Hindlimb muscle (tissue), 1 donor: ENCODE results near the gene ITGAL. TPM values are rescaled to one million over a fixed set of nuclear protein-coding genes. Genes with fewer than 3 reads are reported as not detected.
"Not testable (repeated sequence)": the region's sequence is repeated elsewhere in the genome, so short reads cannot be mapped to it uniquely, and the experiment has no call there.

Source experiments
- DNase-seq: peaks from one replicate; pipeline ENCODE4 v3.0.0-alpha.2; 2013
- polyA plus RNA-seq: library from polyadenylated mRNA; unstranded; fragments of 120-200 nt; gene quantifications from one replicate; pipeline ENCODE4 v1.2.1, GENCODE V29; 2013; ENCODE audit not compliant: insufficient read length

ITGAL gene
- polyA plus RNA-seq, 1 donor = 4.1 TPM

DNA sequence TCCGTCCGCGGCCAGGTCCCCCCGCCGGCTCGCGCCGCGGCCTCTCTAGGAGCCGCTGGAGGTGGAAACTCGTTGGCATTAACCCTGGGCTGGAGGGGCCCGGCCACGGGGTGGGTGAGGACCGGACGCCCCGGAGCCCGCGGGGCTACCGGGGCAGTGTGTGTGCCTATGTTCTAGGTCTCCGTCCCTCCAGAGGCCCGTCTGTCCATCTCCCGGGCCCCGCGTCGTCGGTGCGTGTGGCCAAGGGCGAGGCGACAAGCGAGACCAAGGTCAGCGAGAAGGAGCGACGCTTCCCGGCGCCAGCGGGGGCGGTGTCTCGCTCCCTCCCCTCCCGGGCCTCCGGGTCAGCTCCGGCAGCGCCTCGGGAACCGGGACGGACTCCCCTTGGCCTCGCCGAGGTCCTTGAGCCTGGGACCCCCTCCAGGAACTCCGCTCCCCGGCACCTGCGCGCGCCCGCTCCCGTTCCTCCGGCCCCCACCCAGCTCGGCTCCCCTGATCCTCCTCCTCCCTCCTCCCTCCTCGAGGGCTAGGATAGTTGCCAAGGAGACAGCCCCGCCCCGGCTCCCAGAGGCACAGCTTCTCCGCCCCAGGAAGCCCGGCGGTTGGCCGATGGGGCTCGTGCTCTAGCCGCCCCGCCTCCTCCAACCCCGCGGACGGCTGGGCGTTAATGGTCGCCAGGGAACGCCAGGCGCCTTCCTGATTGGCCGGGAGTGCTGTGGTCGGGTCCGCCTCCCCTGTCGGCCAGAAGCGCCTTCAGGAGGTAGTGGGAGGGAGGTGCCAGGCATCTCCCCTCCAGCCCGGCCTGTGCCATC, 54.5 kb downstream of the ITGAL start:
- DNase-seq = peak; percentile 98

DNA sequence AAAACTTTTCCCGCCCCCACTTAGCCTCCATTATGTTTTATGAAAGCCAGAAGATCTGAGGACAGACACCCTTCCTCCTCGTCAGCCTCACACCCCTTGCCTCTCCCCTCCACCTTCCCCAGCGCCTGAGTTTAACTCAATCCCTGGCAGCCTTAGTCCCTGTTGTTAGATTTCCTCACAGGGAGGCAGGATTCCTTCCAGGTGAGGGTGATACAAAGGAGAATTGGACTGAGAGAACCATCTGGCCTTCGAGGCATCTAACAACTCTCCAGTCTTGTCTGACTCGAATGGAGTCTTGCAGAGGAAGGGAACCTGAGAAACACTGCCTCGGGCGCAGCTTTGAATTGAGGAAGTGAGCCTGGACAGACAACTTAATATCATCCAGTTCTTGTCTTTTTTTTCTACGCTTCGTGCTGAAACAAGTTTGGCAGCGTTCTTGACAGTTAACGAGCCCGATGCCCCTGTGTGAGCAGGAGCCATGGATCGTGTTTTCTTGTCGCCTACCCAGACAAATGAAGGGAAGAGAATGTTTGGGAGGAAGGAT, 55.2 kb downstream of the ITGAL start:
- DNase-seq = no peak

DNA sequence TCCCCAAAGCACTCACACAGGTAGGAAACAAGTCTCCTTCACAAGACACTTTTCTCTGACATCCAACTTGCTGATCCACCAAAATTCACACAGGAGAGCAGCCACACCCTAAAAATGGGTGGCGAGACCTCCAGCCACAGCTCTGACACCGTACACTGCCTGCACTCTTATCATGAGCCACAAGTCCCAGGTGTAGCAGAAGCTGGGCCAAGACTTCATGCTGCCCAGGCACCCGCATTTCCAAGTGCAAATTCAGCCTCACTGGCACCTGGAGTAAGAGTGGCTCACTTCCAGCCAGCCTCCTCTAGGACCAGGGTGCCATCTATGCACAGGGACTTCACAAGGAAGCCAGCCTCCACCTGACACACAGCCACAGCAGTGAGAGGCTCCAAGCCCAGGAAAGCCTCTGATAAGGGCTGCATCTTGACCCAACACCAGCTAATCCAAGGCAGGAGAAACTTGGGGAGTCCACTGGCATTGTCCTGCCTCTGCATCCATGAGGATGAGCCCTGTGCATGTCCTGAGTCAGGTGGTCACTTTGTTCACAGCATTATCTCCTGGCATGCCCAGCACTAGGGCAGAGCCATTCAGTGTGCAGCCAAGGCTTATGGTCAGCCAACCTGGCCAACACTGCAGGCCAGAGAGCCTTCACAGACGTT, 56.4 kb downstream of the ITGAL start:
- no peak for DNase-seq

DNA sequence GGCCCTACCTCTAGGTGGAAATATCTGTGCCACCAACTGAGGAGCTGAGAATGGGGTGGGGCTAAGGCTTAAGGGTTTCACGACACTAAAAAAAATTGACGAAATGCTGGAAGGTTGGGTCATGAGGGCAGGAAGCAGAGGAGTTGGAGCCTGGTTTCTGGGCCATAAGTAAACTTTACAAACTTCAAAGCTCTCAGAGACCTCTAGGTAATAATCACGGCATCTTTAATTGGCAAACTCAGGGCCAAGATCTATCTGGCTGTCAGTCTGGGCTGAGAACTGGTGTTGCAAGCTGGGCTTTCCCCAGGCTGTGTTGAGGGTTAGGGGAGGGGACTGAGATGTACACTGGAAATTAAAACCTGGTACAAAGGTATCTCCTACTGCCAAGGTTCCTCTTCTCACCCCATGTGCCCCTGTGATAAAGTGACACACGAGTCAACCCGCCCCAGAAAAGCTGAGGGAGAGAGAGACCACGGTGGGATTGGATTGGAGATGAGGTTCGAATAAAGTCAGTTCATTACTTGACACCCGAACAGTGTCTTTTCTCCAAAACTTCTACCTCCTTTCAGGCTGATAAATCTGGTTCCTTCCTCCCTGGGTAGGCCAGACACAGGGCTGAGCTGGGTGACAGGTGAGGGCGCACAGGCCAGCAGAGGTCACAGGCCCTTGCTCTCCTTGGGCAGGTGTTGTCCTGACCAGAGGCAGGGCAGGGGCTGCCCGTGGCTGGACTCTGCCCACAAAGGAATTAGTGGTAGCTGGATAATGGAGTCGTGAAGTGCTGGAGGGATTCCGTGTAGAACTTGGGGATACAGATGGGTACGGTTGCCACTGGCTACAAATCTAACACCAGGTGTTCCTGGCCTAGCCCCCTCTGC, 57.9 kb downstream of the ITGAL start:
- DNase-seq = no peak

DNA sequence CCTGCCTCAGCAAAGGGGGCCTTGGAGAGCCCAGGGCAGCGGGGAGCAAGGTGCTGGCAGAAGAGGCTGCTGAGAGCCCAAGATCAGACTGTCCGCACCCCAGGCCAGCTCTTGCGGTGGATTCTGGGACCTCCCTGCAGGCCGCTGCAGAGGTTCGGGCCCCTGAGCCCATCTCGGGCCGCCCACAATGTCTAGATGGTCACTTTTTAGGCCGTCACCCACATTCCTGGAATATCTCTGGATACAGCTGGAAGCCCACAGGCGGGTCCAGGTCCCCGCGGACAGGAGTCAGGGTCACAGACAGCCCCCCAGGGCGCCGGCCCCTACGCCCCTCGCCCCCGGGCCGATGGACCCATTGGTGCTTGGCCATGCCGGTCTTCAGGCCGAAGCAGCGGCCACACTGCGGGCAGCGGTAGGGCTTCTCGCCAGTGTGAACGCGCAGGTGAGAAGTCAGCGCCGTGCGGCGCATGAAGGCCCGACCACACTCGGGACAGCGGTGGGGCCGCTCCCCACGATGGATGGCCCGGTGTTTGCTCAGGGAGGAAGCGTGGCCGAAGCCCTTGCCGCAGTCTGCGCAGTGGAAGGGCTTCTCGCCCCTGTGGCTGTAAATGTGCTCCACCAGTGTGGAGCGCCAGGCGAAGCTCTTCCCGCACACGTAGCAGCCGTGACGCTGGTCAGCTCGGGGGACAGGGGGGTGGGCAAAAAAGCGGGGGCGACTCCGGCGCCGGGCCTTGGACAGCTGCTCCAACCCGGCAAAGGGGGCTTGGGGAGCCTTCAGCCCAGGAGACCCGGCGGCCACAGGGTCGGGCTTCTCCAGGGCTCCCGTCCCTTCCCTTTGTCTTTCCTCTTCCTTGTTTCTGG, 60.0 kb downstream of the ITGAL start:
- DNase-seq = no peak

DNA sequence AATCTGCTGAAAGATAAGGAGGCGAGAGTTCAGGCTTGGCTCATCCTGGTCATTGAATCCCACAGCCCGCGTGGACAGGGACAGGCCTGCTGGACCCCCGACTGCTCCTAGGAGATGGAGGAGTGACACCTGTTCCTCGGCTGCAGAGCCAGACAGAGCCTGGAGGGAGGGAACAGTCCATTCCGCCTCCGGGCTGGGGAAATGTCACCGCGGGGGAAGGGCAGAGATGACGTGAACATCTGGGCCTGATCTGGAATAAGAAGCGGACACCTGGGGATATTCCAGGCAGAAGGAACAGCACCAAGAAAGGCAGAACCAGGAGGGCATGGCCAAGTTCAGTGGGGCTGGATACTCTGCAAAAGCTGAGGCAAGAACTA, 60.6 kb downstream of the ITGAL start:
- no peak for DNase-seq

DNA sequence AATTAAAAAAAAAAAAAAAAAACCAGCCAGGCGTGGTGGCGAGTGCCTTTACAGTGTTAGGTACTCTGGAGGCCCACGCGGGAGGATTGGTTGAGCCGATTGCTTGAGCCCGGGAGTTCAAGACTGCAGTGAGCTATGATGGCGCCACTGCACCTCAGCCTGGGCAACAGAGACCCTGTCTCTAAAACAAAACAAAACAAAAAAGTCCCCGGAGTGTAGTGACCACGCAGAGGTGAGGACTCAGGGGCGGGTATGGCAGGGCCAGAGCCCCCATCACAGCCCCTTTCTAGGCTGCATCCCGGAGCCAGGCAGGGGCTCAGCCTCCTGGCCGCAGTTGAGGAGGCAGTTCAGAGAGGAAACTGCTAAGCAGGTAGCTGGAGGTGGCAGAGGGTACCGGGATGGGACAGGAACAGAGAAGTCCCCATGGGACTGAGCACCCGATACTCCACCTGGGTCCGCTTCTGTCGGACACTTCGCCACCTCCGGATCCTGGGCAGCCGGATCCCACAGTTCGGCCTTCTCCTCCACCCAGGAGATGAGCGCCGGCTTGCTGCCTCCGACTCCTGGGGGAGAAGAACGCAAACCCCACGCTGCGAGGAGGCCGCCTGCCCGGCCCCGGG, 61.3 kb downstream of the ITGAL start:
- no peak for DNase-seq

DNA sequence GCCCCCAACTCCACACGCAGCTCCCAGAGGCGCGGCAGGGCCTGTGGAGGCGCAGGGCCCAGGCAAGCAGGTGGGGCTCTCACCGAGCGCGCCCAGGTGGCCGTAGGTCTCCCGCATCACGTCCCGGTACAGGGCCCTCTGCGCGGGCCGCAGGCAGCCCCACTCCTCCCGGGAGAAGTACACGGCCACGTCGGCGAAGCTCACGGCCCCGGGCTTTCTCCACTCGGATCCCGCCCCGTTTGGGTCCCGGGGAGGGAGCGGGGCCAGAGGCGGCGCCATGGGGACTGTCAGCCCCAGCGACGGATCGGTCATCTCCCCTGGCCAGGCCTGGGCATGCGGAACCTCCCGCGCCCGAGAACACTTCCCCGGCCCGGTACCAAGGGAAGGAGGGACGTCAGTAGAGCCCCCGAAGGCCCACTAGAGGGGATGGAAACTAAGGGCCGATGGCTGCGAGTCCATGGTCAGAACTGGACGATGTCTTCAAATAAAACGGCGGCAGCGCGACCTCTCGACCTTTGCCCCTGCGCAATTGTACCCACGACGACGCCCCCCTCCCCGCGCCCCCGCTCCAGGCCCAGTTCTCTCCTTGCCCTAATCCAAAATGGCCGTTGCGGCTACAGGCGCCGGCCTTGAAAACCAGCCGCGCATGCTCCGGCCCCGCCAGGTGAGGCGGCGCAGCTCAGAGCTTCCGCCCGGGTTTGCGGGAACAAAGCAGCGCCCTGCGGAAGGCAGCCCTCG, 62.0 kb downstream of the ITGAL start, which contains the start of gene ZNF747:
Gene ZNF747, minus strand, starts transcription at position 491 of the 738 bp plus-strand sequence. Its CDS starts 179 bp downstream, at position 312.
- DNase-seq = peak; percentile 95

DNA sequence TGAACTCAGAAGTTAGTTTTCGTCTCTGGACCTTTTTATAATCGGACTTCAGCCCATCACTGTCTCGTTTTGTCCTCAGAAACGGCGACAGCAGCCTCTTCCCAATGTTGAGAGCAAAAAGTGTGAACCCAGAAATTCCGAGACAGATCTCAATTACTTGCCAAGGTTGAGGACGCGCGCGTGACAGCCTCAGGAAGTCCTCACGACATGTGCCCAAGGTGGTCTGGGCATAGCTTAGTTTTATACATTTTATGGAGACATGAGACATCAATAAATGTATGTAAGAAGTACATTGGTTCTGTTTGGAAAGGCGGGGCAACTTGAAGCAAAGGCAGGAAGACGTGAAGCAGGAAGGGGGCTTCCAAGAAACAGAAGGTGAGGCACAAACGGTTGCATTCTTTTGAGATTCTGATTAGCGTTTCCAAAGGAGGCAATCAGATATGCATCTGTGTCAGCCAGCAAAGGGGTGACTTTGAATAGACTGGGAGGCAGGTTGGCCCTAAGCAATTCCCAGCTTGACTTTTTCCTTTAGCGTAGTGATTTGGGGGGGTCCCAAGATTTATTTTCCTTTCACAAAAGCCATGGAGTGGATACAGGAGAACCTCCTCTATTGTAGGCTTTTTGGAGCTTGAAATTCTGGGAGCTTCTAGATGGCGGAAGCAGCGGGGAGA, 62.7 kb downstream of the ITGAL start:
- DNase-seq = no peak

DNA sequence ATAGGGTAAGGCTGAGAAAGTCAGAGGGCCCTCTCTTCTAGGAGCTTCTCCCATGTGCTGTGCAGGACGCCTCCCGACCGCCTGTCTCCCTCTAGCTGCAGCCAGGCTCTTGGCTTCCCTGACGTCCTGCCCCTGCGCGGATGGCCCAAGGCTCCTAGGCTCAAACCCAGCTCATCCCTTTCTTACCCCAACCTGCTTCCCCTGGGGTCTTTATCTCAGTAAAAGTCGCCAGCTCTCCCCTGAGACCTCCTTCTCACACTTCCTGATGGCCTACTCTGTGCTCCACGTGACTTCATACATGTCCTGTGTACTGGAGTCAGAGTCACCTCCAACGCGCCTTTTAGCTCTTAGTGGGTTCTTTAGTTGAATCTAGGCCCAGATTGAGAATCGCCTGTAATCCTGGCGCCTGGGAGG, 63.2 kb downstream of the ITGAL start:
- DNase-seq = peak; percentile 76

DNA sequence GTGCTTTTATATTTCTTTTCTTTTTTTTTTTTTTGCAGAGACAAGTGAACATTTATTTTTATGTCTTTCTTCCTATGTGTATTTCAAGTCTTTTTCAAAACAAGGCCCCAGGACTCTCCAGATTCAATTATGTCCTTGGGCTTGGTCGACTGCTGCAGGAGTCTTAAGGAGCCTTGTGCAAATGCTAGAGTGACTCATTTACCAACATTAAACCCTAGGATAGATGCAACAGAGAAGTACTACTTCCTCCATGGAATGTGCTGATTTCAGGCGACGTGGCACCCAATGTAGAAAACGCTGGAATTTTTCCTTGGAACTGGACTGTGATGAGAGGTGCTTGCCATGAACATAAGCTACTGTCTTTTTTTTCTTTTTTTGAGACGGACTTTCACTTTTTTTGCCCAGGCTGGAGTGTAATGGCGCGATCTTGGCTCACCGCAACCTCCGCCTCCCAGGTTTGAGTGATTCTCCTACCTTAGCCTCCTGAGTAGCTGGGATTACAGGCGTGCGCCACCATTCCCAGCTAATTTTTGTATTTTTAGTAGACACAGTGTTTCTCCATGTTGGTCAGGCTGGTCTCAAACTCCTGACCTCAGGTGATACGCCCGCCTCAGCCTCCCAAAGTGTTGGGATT, 64.0 kb downstream of the ITGAL start:
- not testable (repeated sequence) for DNase-seq

DNA sequence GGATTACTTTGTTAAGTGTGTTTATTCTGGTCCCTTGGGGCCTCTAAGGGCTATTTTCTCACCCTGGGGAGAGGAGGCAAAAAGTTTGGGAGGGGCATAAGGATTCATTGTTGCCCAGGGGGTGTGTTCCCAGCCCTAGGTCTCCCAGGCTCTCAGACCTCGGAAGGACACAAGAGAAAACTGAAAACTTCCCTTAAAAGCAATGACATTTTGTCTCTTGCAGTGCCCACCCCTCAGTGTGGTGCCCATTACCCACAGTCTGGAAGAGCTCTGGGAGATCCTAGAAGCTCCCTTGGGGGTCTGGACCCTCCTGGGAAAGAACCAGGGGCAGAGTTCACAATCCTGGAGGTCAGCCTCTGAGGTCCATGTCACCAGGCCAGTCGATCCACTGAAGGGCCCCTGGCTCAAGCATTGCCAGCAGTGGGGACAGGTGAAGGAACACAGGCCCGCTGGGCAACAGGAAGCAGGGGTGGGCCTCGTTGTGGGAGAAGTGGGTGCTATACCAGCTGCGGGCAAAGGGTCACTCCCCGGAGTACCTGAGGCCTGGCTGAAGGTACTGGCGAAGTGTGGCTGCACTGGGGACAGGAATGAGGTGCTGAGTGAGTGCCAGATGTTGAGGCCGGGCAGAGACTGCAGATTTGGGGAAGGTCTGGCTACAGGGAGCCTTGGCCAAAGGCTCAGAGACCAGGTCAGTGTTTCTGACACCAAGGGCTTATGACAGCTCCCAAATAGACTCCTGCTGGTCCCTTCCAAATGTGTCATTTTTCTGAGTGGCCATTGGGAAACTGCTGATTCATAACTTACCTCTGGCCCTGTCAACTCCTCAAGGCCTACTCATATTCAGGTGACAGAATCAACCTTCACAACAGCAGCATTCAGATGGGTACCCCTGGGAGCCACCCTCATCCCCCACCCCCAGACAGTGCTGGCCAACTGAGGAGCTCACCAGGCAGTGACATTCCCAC, 66.7 kb downstream of the ITGAL start:
- no peak for DNase-seq

DNA sequence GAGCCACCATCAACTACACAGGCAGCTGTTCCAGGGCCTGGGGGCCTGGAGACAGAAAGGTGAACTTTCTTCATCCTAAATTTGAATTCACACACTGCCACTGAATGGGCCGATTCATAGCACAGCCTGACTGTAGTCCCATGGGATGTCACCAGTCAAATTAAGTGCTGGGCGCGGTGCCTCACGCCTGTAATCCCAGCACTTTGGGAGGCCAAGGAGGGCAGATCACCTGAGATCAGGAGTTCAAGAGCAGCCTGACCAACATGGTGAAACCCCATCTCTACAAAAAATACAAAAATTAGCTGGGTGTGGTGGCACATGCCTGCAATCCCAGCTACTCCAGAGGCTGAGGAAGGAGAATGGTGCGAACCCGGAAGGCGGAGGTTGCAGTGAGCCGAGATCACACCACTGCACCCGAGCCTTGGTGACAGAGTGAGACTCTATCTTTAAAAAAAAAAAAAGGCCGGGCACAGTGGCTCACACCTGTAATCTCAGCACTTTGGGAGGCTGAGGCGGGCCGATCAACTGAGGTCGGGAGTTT, 67.5 kb downstream of the ITGAL start:
- not testable (repeated sequence) for DNase-seq

DNA sequence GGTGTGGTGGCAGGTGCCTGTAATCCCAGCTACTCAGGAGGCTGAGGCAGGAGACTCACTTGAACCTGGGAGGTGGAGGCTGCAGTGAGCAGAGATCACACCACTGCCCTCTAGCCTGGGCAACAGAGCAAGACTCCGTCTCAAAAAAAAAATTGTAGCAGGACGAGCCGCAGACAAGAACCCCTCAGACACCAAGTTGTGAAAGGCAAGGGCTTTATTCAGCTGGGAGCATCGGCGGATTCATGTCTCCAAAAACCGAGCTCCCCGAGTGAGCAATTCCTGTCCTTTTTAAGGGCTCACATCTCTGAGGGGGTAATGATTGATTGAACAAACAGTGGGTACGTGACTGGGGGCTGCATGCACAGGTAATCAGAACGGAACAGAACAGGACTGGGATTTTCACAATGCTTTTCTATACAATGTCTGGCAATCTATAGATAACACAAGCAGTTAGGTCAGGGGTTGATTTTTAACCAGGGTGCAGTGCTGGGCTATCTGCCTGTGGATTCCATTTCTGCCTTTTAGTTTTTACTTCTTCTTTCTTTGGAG, 68.4 kb downstream of the ITGAL start:
- not testable (repeated sequence) for DNase-seq

DNA sequence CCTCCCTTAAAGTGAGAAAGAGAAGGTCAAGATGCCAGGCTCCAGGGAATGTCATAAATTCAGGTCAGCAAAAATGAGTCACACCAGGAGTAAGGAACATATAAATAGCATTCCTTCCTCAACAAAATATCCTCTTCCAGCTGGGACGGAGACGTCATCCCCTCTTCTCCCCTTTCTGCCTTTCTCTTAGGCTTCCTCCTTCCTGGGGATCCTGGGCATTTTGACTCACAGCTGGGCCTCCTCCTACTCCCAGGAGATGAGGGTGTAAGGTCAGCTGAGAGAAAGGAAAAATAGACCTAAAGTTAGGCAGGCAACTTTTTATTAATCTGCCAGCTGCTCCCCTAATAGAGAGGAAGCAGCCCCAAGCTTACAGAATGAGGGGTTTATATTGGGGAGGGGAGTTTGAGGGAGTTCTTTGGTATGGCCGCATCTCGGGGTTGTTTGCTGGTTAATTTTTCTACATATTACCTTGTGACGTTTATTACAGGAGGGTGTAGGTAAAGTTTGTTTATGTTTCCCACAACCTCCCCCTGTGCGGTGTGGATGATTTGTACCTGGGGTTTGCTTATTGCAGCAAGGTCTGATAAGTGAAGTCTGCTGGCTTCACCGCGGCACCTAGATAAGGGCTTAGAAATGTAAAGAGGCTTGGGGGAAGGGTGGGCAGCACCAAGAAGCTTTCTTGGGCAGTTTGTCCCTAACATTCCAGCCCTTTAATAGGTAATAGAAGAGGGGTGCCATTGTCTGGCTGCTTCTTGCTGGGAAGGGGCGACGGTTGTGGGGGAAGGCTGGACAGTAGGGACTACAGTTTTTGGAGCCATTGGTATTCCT, 69.2 kb downstream of the ITGAL start:
- no peak for DNase-seq

DNA sequence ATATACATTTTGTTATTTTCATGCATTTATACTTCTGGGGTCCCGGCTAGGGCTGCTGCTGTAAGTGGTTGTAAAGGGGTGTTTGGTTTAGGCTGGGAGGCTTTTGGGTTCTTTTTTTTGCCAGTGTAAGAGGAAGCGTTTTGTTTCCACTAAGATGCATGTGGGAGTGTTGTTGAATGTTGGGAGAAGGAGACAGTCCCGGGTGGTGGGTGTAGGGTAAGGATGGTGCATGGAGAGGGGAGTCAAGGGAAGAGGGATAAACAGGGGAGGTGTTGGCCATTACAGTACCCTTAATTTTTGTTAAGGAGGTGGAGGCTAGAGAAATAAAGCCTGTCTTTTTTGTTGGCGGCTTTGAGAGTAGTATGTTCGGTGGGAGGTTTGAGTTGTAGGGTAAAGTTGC, 70.5 kb downstream of the ITGAL start:
- DNase-seq = no peak

DNA sequence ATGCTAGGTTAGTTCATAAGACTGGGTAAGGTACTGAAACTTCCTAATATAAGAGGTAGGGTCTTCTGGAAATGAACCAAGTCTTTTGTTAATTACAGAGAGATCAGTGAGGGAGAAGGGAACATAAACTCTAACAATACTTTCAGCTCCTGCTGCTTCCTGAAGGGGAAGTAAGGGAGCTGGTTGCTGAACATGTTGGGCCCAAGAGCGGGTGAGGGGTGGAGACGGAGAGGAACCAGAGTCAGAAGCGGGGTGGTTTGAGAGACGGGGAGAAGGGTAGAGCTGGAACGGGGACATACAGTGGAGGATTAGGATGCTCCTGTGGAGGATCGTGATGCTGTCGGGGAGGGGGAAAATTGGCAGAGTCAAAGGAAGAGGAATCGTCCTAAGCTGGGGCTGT, 73.6 kb downstream of the ITGAL start:
- DNase-seq = no peak
